T-cell (primary cell): ENCODE data around the gene SCNN1G. TPM values are rescaled to one million over a fixed set of nuclear protein-coding genes. Genes with fewer than 3 reads are reported as not detected.

Experiments used
- ATAC-seq, 4 experiments: fragments of 200-7000 bp in 3 of 4; fragments of 150-1000 bp in 1 of 4; cut with Tn5 transposase; replicated peaks in 1 of 4; 1 replicate in 3 of 4; 2 replicates in 1 of 4; pipeline ENCODE4 v1.10.0; 2021; ENCODE audit warnings: moderate library complexity in 3 of 4, mild to moderate bottlenecking in 2 of 4, moderate number of reproducible peaks in 1 of 4
- CTCF ChIA-PET, 2 donors: fragments of 300-600 bp; sonication (Branson Sonifier 250); formaldehyde crosslinking; loops; one replicate each; lab custom pipeline; 2022; ENCODE audit warnings: antibody characterized with exemption in 2 of 2; lab: Charles Lee
- POLR2A ChIA-PET, 2 donors: fragments of 300-600 bp; sonication (Branson Sonifier 250); formaldehyde crosslinking; loops; one replicate each; lab custom pipeline; 2022; ENCODE audit warnings: antibody characterized with exemption in 2 of 2; lab: Charles Lee
- DNase-seq, 35 experiments: peaks; one replicate each; pipeline versions ENCODE4 v3.0.0 to v3.0.0-alpha.2; 2013 to 2023
- H3K27ac ChIP-seq: one replicate; pipeline ENCODE4 v1.5.1; 2013; ENCODE audit warnings: low read length
- H3K27me3 ChIP-seq, 2 experiments: replicated peaks in 1 of 2; 1 replicate in 1 of 2; 2 replicates in 1 of 2; pipeline versions ENCODE4 v1.6.1 to v1.7.0; 2013; ENCODE audit warnings: low read length in 1 of 2, mixed read lengths in 1 of 2; ENCODE audit not compliant: control insufficient read depth in 2 of 2, insufficient read depth in 2 of 2; ENCODE audit errors: extremely low read depth in 1 of 2
- H3K36me3 ChIP-seq, 2 donors: 1 replicate in 1 of 2; 2 replicates in 1 of 2; pipeline versions ENCODE4 v1.6.1 to v1.7.0; 2013; ENCODE audit warnings: low read length in 1 of 2; ENCODE audit not compliant: control insufficient read depth in 2 of 2, insufficient read depth in 1 of 2; ENCODE audit errors: extremely low read depth in 1 of 2
- H3K4me1 ChIP-seq, 2 experiments: 1 replicate in 1 of 2; 2 replicates in 1 of 2; pipeline versions ENCODE4 v1.6.1 to v1.7.0; 2013; ENCODE audit warnings: low read length in 2 of 2, mixed read lengths in 1 of 2; ENCODE audit not compliant: insufficient read depth in 2 of 2, control insufficient read depth in 1 of 2; ENCODE audit errors: extremely low read depth in 1 of 2
- H3K4me3 ChIP-seq, 2 donors: 1 replicate in 1 of 2; 2 replicates in 1 of 2; pipeline versions ENCODE4 v1.5.1 to v1.7.0; 2013; ENCODE audit warnings: mild to moderate bottlenecking in 2 of 2, low read length in 1 of 2, moderate library complexity in 1 of 2; ENCODE audit not compliant: control insufficient read depth in 1 of 2; ENCODE audit errors: extremely low read depth in 1 of 2
- H3K9me3 ChIP-seq: 2 replicates; pipeline ENCODE4 v1.7.0; 2013
- H3K27ac Mint-ChIP-seq, 2 donors: one replicate each; pipeline ENCODE4 v1.8.0; 2020 to 2021; ENCODE audit warnings: mild to moderate bottlenecking in 2 of 2, mixed read lengths in 2 of 2
- H3K27me3 Mint-ChIP-seq, 2 donors: one replicate each; pipeline ENCODE4 v1.8.0; 2021 to 2022; ENCODE audit warnings: mixed read lengths in 2 of 2
- H3K36me3 Mint-ChIP-seq: one replicate; pipeline ENCODE4 v1.8.0; 2021; ENCODE audit warnings: mixed read lengths
- H3K4me1 Mint-ChIP-seq, 3 donors: one replicate each; pipeline ENCODE4 v1.8.0; 2020 to 2022; ENCODE audit warnings: mixed read lengths in 3 of 3, mild to moderate bottlenecking in 1 of 3
- H3K4me3 Mint-ChIP-seq, 3 donors: one replicate each; pipeline ENCODE4 v1.8.0; 2020 to 2022; ENCODE audit warnings: mild to moderate bottlenecking in 3 of 3, mixed read lengths in 3 of 3, moderate library complexity in 3 of 3
- H3K9me3 Mint-ChIP-seq, 3 donors: one replicate each; pipeline ENCODE4 v1.8.0; 2020 to 2022; ENCODE audit warnings: mixed read lengths in 3 of 3
- WGBS: methylation state at CpG from one replicate; pipeline ENCODE4 v1.1.5; 2013; ENCODE audit warnings: missing lambda C conversion rate; ENCODE audit not compliant: insufficient coverage; 5-methylcytosine and 5-hydroxymethylcytosine counted together
- total RNA-seq, 35 experiments: library from RNA in 6 of 35; stranded (reverse) in 6 of 35; fragments of 120-200 nt in 1 of 35; gene quantifications; one replicate each; pipeline versions ENCODE4 v1.2.1 to v1.2.4 and lab custom pipeline; 2013 to 2026

Gene SCNN1G, protein sequence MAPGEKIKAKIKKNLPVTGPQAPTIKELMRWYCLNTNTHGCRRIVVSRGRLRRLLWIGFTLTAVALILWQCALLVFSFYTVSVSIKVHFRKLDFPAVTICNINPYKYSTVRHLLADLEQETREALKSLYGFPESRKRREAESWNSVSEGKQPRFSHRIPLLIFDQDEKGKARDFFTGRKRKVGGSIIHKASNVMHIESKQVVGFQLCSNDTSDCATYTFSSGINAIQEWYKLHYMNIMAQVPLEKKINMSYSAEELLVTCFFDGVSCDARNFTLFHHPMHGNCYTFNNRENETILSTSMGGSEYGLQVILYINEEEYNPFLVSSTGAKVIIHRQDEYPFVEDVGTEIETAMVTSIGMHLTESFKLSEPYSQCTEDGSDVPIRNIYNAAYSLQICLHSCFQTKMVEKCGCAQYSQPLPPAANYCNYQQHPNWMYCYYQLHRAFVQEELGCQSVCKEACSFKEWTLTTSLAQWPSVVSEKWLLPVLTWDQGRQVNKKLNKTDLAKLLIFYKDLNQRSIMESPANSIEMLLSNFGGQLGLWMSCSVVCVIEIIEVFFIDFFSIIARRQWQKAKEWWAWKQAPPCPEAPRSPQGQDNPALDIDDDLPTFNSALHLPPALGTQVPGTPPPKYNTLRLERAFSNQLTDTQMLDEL
- total RNA-seq: not detected
- total RNA-seq (2013): not detected
- 0 to 0.11 (median 0) reads per million in 29 experiments for total RNA-seq (lab: John Stamatoyannopoulos, UW)

DNA sequence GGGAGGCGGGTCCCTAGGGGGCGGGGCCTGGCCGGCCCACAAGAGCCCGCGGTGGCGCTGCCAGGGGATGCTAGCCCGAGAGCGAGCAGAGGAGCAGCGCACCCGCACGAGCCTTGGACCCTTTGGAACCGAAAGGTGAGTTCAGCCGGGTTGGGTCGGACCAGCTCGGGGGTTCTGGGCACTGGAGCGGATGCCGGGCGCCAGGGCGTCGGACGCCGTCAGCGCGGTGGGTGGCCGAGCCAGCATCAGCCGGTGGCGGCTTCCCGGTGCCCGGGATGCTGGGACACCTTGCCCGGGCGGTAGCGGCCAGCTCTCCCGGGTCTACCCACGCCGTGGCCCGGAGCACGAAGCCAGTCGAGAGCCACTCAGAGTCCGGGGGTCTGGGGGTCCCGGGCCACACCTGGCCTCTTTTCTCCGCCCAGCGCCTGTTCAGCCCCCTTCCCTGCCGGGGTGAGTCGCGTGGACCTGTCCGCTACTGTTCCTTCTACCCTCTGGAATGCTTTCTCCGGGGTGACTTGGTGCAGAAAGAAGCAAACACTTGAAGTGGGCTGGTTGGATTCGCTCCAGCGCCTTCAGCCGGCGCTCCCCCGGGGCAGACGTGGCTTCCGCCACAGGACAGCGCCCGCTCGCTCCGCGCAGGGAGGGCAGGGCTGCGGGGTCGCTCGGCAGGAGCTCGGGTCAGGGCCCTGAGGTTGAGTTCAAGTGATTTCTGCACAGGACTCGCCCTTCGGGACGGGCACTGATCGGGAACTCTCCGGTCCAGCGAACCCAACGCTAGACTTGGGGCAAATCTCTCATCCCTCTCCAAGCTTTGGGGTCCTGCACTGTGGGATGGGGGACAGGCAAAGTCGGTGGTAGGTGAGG, at the start of gene SCNN1G:
TSS of gene SCNN1G (plus strand) at position 67 of the 864 bp plus-strand sequence. CDS start 3,527 bp downstream, outside the sequence.
- Mint-ChIP-seq H3K4me1 (peaks cover 10 to 13% (median 13%) of the 10 kb centered on the region in 3 donors), H3K27ac (no peak within 1 kb of the TSS), H3K36me3 (no peaks in the 10 kb centered on the region), H3K9me3 (no peaks in the 10 kb centered on the region), H3K4me3 (peak within 1 kb of the TSS in 2 of 3 donors; percentile 50 to 80), H3K27me3 (peaks cover 67 to 70% of the 10 kb centered on the region in 2 donors)
- ChIA-PET CTCF (interaction anchor here in 1 of 2 donors (1.4 to 1.9 kb wide), 2 partner anchors 32 to 251 kb away, joined by 3 to 8 read pairs; no protein-coding TSS in a partner anchor), POLR2A (no interaction called here)
- H3K36me3 ChIP-seq: no peaks in the 10 kb centered on the region
- H3K4me1 ChIP-seq: peaks cover 0 to 14% of the 10 kb centered on the region in 2 experiments
- DNase-seq (peak in 3 of 35 experiments; percentile 2 to 6 (median 5)), ATAC-seq (peak in 3 of 4 experiments; percentile 13 to 17 (median 17))
- no peaks in the 10 kb centered on the region for H3K9me3 ChIP-seq
- peaks cover 18 to 67% of the 10 kb centered on the region in 2 experiments for H3K27me3 ChIP-seq
- H3K27ac ChIP-seq: no peak within 1 kb of the TSS
- H3K4me3 ChIP-seq: peak within 1 kb of the TSS in 1 of 2 donors; percentile 44
- WGBS: 5% methylated on average over 61 of the region's 71 CpGs

DNA sequence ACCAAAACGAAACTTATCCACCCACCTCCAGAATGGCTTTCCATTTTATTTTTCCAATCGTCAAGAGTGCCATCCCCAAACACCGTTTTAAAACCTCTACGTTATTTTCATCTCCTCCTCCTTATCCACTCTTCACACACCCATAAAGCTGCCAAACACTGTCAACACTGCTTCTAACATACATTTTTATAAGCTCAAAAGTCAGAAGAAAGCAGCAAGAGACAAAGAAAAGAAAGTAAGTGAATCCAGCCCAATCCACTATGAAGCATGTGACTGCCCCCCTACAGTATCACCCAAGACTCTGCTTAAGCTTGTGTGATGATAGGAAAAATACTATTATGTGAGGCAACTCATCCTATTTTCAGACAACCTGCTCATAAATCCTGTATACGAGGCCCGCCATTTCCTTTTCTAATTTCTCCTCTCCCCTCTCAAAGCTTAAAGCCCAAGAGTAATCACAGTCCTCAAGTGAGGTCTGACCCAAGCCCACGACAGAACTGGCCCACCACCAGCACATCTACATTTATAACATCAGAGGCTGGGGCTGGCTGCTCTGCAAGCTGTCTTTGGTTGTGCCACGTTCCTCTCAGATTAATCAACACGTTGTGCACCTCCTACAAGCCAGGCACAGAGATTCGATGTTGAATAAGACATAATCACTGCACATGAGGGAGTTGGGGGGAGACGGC, 49.6 kb upstream of the SCNN1G start:
- Histone ChIP-seq H3K27ac (no peak overlapping the region), H3K4me3 (no peak overlapping the region), H3K27me3 (no peaks in the 10 kb centered on the region), H3K36me3 (no peaks in the 10 kb centered on the region), H3K4me1 (no peaks in the 10 kb centered on the region), H3K9me3 (no peaks in the 10 kb centered on the region)
- Mint-ChIP-seq H3K27ac (no peak overlapping the region), H3K9me3 (peaks cover 0 to 14% (median 7%) of the 10 kb centered on the region in 3 donors), H3K27me3 (no peaks in the 10 kb centered on the region), H3K4me3 (no peak overlapping the region), H3K36me3 (peaks cover 12% of the 10 kb centered on the region), H3K4me1 (peaks cover 5 to 17% (median 5%) of the 10 kb centered on the region in 3 donors)
- ATAC-seq: no peak
- CTCF ChIA-PET: interaction anchor here in 1 of 2 donors (0.6 kb wide), 1 partner anchor 14 kb away, joined by 3 read pairs; no protein-coding TSS in a partner anchor
- 82% methylated on average over 4 of the region's 11 CpGs for WGBS
- POLR2A ChIA-PET: interaction anchor here in 1 of 2 donors (0.6 kb wide), 1 partner anchor 12 kb away, joined by 4 read pairs; no protein-coding TSS in a partner anchor
- no peak for DNase-seq

DNA sequence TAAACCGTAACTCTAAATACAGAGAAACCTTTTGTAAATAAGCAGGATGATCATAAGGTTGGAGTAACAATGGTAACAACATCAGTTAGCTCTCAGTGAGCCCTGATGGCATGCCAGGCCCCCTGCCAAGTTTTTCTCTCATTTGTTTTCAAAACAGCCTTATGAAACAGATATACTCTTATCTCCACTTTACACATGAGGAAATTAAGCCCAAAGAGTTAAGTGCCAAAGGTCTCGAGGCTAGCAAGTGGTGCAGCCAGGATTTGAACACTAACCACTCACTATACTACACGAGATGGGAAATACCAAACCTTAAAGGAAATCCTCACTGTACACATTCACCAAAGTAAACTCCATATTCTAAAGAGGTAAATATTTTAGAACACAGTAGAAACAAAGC, 48.3 kb upstream of the SCNN1G start:
- Mint-ChIP-seq H3K27me3 (no peaks in the 10 kb centered on the region), H3K27ac (no peak overlapping the region), H3K4me1 (peaks cover 5 to 15% (median 5%) of the 10 kb centered on the region in 3 donors), H3K4me3 (no peak overlapping the region), H3K9me3 (peaks cover 4 to 23% (median 8%) of the 10 kb centered on the region in 3 donors), H3K36me3 (peaks cover 20% of the 10 kb centered on the region)
- no peaks in the 10 kb centered on the region for H3K36me3 ChIP-seq
- DNase-seq (no peak), ATAC-seq (no peak)
- no peaks in the 10 kb centered on the region for H3K4me1 ChIP-seq
- no peaks in the 10 kb centered on the region for H3K9me3 ChIP-seq
- POLR2A ChIA-PET: no interaction called here
- CTCF ChIA-PET: interaction anchor here in 1 of 2 donors (0.6 kb wide), 1 partner anchor 1815 kb away, joined by 3 read pairs; no protein-coding TSS in a partner anchor
- no peaks in the 10 kb centered on the region for H3K27me3 ChIP-seq
- WGBS: no CpG with 5 or more reads among the region's 3 CpGs
- H3K4me3 ChIP-seq: no peak overlapping the region
- no peak overlapping the region for H3K27ac ChIP-seq

DNA sequence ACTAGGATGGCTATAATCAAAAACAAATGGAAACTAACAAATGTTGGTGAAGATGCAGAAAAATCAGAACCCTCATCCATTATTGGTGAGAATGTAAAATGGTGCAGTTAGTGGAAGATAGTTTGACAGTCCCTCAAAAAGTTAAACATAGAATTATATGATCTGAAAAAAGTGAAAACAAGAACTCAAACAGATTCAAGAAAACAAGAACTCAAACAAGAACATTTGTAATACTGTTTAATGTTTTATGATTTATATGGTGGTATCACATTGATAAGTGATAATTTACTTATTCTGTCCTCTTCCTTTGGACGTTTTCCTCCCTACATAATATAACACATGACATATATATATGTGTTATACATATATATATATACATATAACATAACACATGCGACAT, 45.3 kb upstream of the SCNN1G start:
- Histone ChIP-seq H3K27ac (no peak overlapping the region), H3K27me3 (no peaks in the 10 kb centered on the region), H3K4me3 (no peak overlapping the region), H3K4me1 (no peaks in the 10 kb centered on the region), H3K9me3 (no peaks in the 10 kb centered on the region), H3K36me3 (no peaks in the 10 kb centered on the region)
- POLR2A ChIA-PET: no interaction called here
- no peaks in the 10 kb centered on the region for H3K27me3 Mint-ChIP-seq
- no peak overlapping the region for H3K27ac Mint-ChIP-seq
- no peak overlapping the region for H3K4me3 Mint-ChIP-seq
- peaks cover 20% of the 10 kb centered on the region for H3K36me3 Mint-ChIP-seq
- H3K4me1 Mint-ChIP-seq: peaks cover 2 to 9% (median 2%) of the 10 kb centered on the region in 3 donors
- no CpG with 5 or more reads among the region's 2 CpGs for WGBS
- H3K9me3 Mint-ChIP-seq: peaks cover 4 to 23% (median 8%) of the 10 kb centered on the region in 3 donors
- ATAC-seq (no peak), DNase-seq (no peak)
- CTCF ChIA-PET: no interaction called here

DNA sequence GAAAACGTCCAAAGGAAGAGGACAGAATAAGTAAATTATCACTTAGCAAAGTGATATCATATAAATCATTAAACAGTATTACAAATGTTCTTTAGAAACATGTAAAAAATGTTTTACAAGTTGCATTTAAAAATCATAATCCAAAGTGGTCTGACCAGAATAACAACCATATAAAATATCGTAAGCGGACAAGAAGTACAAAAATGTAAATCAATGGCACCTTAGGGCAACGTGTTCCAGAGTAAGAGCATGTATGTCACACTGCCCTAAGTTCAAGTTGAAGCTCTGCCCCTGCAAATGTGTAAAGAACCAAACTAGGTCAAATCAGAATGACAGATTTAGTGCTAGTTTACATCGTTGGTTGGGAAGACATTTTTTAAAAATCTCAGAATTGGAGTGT, 44.7 kb upstream of the SCNN1G start:
- Mint-ChIP-seq H3K27me3 (no peaks in the 10 kb centered on the region), H3K27ac (no peak overlapping the region), H3K4me3 (no peak overlapping the region), H3K9me3 (peaks cover 4 to 23% (median 8%) of the 10 kb centered on the region in 3 donors), H3K36me3 (peaks cover 20% of the 10 kb centered on the region), H3K4me1 (peaks cover under 1 to 5% (median under 1%) of the 10 kb centered on the region in 3 donors)
- Histone ChIP-seq H3K27me3 (no peaks in the 10 kb centered on the region), H3K4me1 (no peaks in the 10 kb centered on the region), H3K27ac (no peak overlapping the region), H3K9me3 (no peaks in the 10 kb centered on the region), H3K4me3 (no peak overlapping the region), H3K36me3 (no peaks in the 10 kb centered on the region)
- POLR2A ChIA-PET: no interaction called here
- no peak for ATAC-seq
- 89% methylated on average over 3 of the region's 5 CpGs for WGBS
- CTCF ChIA-PET: no interaction called here
- DNase-seq: no peak
